Stimulated activated CD8-positive, alpha-beta memory T cell treated with anti-CD3 and anti-CD28 coated beads, Interleukin-15, amount 100 ng/mL, for 48 hours (primary cell): ENCODE results near the gene KLHL25.
"Not testable (repeated sequence)": the region's sequence is repeated elsewhere in the genome, so short reads cannot be mapped to it uniquely, and the experiment has no call there.

ENCODE experiments used
- DNase-seq, 2 donors: peaks; one replicate each; pipeline ENCODE4 v3.0.0-alpha.2; 2020; ENCODE audit warnings: low read depth in 2 of 2

The KLHL25 gene

DNA sequence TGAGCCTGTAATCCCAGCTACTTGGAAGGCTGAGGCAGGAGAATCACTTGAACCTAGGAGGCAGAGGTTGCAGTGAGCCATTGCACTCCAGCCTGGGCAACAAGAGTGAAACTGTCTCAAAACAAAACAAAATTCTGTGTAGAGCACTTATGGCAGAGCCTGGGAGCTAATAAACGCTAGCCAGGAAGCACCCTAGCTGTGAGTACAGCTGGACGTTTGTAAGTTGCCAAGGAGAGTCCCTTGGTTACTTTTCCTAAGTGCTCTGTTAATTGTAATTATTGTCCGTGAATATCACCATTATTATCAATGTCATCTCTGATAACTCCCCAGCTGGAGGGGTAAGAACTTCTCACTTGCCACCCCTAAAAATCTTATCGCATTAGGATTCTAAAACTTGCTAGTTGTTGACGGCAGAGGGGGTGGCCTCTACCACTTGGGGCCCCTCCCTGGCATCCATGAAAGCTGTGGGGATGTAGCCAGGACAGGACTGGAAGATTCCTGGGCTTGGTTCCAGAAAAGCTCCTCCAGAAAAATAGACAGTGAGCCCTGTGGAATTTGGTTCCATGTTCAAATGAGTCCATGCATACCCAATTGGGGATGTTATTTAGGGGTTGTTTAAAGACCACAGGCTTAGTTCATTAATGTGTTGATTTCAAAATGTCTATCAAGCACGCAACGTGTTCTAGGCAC, 9.9 kb upstream of the KLHL25 start:
- no peak for DNase-seq

GRCh38 chr15:85802617-85803016, 7.9 kb upstream of the KLHL25 start:
- not testable (repeated sequence) for DNase-seq

- no peak for DNase-seq
Measured at GRCh38 chr15:85800478-85801123, 5.9 kb upstream of the KLHL25 start.

DNA sequence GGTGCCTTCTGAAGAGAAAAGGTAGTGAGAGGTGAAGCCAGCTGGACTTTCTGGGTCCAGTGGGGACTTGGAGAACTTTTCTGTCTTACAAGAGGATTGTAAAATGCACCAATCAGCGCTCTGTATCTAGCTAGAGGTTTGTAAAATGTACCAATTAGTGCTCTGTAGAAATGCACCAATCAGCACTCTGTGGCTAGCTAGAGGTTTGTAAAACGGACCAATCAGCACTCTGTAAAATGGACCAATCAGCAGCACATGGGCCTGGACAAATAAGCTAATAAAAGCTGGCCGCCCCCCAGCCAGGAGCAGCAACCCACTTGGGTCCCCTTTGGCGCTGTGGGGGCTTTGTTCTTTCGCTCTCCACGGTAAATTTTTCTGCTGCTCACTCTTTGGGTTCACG, 1.6 kb upstream of the KLHL25 start:
- DNase-seq, result not testable (repeated sequence)

GRCh38 chr15:85795337-85796305, 896 bp upstream of the KLHL25 start:
- no peak for DNase-seq

DNA sequence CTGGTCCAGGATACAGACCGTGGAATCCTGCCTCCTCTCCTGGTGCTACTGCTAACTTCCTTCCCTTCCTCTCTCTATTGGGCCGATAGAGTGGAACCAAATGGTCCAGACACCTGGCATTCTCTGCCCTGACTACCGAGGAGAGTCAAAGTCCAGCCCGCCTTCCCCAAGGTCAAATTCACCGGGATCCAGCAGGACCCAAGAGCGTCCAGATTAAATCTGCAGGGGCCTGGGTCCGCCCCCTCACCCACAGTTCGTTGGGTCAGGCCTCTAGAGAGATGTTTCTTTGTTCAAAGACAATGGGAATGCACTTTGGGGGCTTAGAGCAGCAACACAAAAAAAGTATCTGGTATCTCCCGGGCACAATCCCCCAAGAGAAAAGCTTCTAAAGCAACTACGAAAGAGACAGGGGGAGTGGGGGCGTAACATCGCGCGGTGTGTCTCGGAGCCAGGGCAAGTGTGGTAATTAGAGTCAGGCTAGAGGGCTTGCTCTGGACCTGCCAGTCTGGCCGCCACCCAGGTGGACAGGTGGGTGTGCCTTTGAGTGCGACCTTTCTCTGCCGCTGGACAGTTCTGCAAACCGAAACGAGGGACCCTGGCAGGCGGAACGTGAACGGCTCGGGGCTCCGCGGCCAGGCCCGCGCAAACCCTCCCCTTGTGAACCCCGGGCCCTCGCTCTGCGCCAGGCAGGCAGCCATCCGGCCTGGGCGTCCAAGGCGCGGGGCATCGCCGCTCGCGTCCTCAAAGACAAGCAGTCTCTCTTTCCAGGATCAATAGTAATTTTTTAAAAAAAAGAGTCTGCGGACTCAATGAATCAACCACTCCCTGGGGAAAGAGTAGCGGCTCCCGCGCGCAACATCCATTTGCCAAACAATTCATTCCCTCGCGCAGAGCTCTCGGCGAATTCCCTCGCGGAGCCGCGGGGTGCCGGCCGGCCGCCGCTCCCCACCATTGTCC, 806 bp downstream of the KLHL25 start:
- peak in 1 of 2 donors; percentile 6 for DNase-seq

DNA sequence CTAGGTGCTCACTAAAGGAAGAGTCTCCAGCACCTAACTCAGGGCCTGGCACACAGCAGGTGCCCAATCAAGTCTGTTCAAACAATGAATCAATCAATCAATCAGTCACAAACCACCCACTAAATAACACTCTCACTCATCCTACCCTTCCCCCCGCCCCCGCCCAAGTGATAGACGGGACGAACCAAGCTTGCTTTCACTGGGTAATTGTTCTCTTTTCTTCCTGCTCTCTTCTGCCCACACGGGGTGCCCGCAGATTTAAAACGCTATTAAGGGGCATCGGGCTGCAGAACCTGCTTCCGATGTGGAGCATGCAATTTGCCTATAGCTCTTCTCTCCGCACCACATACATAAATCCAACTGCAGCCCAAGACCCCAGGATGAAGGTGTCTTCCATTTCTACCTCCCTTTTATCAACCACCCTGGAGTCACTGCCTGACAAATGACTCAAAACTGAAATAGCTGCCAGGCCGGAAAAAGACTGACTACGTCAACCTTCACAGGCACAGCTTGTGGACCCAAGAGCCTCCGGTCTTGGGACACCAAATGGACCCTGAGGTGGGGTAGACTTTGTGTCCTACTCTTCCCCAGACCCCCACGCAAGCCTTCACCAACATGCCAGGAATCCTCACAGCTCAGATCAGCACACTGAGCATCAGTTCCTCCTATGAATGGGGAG, 1.7 kb downstream of the KLHL25 start:
- no peak for DNase-seq

- no peak for DNase-seq
Measured at GRCh38 chr15:85792102-85792731, 2.5 kb downstream of the KLHL25 start.

- DNase-seq, result no peak
Measured at GRCh38 chr15:85789496-85789875, 5.2 kb downstream of the KLHL25 start.

- no peak for DNase-seq
Measured at GRCh38 chr15:85788771-85789495, 5.8 kb downstream of the KLHL25 start.

DNA sequence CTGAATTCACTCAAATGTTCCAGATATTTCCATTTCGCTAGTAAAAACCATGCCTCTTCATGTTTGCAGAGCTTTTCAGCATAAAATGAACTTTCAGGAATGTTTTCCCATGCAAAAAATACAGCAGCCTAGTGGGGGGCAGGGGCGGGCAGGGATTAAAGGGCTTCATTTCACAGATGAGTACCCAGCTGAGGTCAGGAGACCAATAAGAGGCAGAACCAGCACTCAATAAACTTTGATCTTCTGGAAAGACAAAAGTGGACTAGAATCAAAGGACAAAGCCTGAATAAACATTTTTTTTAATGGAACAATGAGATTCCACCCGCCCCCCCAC, 8.0 kb downstream of the KLHL25 start:
- no peak for DNase-seq

DNA sequence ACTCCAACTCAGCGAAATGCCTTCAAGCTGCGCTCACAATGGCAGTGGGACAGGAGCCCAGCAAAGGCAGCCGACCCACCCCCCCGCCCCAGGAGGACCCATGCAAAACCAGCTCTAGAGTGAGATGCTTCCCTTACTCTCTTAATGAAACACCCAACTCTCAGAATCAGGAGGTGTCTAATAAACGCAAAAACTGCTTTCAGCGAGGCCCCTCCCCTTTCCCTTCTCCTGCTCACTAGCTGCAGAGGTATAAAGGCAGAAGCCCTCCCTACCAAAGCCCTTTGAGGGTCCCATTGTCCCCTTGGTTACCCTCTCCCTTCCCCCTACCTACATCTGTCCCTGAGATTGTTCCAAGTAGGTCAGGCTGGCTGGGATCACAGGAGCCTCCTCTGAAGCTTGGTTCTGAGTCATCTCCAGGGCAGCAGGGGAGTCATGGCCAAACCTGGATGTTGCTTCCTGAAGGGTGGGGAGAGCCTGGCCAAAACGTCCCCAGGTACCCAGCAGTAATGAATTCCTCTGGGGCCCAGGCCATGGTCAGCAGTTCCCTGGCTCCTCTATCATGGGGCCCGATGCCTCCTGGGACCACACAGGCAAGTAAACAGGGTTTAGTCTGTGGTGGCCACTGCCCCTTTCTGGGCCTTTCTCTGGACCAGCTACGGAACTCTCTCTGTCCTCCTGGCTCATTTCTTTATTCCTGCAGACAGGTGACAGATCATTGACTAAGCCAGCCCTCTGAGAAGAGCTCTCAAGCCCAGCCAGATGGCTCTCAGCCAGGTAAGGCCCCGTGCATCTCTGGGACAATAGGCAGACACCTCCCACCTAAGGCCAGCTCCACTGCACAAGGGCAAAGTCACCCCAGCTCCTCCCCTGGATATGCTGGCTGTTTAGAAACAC, 8.6 kb downstream of the KLHL25 start:
- DNase-seq, result no peak

GRCh38 chr15:85782064-85782463, 12.7 kb downstream of the KLHL25 start:
- DNase-seq, result no peak

DNA sequence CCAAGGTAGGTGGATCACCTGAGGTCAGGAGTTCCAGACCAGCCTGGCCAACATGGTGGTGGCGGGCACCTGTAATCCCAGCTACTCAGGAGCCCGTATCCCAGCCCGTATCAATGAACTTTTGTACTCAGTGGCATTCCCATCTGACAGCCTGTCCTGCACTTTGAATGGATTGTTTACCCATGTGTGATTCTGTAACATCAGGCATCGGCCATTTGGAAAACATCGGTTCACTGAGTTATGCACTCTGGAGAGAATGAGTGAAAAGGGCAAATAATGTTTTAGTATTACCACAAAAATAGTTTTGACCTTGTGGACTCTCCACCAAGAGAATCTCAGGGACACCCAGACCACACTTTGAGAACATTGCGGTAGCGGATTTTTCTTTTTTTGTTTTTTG, 13.6 kb downstream of the KLHL25 start:
- DNase-seq, result no peak

DNA sequence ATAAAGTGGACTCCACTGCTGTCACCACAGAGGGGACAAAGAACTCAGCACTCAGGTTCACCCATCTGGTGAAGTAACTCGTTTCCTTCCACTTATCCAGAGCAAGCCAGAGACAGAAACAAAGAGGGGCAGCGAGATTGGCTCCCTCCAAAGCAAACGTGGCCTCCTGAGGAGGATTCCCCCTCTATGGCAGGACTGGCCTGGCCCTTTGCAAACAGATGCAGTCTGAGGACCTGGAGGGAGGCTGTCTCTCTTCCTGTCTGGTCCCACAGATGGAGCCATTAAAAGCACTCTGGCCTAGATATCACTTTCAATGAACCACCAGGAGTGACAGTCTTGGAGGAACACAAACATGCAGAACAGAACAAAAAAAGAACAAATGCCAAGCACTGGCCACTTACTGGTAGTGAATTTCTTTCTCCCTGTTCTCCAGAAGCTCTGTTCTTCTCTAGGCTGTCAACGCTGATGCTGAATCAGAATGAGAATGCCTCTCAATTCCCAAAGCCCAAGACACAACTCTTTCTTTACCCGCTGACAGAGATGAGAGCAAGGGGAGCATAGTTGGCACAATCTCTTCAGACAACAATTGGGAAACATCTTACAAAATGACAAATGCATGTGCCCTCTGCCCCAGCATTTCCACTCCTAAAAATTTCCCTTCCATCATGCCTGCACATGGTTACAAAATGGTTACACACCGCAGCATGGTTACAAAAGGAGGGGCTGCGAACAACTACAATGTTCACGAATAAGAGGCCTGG, 14.3 kb downstream of the KLHL25 start:
- no peak for DNase-seq

DNA sequence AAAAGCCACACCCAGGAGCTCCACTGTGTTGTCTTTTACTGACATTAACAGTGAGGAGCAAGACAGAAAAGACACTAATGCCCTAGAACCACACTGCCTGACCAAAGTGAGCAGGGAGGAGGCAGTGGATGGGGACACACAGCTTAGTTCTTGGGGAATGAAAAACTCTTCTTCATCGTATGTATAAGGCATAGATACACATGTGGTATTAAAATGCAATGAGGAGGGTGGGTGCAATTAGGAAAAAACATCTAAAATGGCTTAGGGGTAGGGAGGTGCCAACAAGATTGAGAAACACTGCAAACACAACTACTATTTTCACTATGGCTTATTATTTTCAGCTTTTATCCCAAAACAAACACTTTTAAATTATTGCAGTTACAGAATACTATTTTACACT, 15.5 kb downstream of the KLHL25 start:
- DNase-seq, result no peak

DNA sequence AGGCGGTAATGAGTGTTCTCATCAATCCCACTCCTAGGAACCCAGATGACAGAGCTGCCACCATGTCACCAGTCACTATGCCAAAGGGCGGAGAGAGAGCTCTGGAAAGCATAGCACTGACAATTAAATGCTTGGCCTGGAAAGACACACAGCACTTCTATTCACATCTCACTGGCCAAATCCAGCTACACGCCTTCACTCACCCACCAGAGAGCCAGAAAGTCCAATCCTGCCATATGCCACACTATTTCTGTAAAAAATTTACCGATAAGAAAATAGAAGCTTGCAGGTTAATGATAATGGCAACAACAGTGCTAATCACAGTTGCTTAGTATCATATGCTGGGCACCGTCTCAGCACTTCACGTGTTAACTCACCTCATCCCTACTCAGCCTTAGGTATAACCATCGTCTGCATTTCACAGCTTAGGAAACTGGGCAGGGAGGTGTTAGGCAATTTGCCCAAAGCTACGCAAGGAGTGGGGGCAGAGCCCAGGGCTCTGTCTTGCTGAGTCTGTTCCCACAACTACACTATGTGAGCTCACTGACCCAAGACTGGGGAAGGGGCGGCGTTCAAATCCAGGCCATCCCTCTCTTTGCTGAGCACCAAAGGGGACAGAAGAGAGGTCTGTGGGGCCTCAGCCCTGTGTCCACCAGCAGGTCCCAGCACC, 16.5 kb downstream of the KLHL25 start:
- DNase-seq, result no peak
